GM19025 (cell line): ENCODE data around the gene KRTAP10-8.
"Not testable (repeated sequence)": the region's sequence is repeated elsewhere in the genome, so short reads cannot be mapped to it uniquely, and the experiment has no call there.

Source experiments
- ATAC-seq: cut with Tn5 transposase; IDR thresholded peaks from one replicate; pipeline ENCODE4 v1.9.1; 2021; ENCODE audit warnings: mild to moderate bottlenecking, low read depth, moderate library complexity; ENCODE audit not compliant: unreplicated experiment

The KRTAP10-8 gene

DNA sequence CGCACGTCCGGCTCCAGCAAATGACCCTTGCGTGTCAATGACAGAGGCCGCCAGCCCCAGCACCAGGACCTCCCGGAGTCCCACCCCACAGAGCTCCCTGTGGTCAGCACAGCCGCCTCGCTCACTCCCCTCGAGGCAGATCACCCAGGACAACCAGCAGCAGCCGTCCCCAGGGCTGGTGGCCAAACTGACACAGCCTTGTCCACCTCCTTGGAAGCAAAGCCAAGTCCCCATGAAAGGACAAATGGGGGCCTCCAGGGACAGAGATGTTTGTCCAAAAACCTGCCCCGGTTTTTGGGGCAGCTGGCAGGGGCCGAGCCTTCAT, 27.4 kb downstream of the KRTAP10-8 start:
- ATAC-seq = no peak

DNA sequence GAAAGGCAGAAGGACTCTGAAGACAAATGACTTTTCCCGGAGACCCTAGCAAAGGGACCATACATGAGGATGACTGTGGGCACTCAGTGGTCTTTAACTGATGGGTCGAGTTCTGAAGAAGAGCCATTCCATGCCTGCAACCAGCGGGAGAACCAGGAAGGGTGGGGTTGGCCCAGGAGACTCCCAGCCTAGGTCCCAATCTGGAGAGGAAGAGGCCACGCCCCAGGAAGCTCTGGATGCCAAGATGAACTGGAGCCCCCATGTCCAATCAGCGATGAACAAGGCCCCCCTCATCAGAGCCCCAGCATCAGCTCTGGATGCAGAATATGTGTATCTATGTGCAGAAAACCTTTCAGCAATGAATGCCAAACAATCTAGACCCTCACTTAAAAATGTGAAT, 28.9 kb downstream of the KRTAP10-8 start:
- no peak for ATAC-seq

DNA sequence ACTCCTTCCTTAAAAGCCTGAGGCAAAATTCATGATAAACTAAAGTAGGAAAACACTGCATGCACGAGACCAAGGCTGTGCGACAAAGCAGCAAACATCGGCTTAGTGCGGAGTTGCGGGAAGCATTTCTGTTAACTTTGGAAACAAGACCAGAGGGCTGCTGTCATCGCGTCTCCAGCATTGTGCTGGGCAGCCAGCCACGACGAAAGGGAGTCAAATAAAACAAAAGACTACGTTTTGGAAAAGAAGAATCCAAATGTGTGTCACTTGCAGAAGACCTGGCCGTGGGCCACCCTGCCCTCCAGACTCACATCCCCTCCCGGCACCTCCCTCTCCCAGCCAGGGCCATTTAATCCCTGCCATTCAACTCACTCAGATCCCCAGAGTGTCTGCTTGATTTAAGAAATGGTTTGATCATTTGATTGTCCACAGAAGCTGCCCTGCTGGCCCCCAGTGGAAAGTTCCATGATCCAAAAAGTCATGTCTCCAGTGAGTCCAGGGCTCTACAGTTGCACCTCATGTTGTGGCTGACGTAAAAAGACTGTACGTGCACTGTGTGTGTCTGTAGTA, 31.9 kb downstream of the KRTAP10-8 start:
- no peak for ATAC-seq

DNA sequence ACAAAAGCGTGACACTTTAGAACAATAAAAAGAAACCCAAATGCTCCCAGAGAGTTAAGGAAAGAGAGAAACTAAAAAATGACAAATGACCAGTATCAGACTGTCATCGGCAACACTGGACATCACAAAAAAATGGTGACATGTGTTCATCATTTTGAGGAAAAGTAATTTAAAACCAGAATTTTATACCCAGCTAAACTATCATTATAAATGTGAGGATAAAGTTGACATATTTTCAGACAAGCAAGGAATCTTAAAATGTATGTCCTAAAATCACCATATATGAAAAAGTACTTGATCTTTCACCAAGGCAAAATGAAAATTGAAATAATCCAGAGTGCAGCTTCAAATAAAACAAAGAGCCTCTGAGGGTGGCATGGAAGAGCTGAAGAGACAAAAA, 33.0 kb downstream of the KRTAP10-8 start:
- ATAC-seq = no peak

DNA sequence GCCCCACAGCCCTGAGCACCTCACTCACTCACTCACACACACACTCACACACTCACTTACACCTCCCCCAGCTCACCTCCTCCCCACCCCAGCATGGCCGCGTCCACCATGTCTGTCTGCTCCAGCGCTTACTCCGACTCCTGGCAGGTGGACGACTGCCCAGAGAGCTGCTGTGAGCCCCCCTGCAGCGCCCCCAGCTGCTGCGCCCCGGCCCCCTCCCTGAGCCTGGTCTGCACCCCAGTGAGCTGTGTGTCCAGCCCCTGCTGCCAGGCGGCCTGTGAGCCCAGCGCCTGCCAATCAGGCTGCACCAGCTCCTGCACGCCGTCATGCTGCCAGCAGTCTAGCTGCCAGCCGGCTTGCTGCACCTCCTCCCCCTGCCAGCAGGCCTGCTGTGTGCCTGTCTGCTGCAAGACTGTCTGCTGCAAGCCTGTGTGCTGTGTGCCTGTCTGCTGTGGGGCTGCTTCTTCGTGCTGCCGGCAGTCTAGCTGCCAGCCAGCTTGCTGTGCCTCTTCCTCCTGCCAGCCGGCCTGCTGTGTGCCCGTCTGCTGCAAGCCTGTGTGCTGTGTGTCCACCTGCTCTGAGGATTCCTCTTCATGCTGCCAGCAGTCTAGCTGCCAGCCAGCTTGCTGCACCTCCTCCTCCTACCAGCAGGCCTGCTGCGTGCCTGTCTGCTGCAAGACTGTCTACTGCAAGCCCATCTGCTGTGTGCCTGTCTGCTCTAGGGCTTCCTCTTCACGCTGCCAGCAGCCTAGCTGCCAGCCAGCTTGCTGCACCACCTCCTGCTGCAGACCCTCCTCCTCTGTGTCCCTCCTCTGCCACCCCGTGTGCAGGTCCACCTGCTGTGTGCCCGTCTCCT, 34.7 kb downstream of the KRTAP10-8 start, which contains the start of gene KRTAP10-11:
Gene KRTAP10-11, plus strand, starts transcription at position 49 of the 856 bp plus-strand sequence. Its CDS starts 45 bp downstream, at position 94.
- not testable (repeated sequence) for ATAC-seq

DNA sequence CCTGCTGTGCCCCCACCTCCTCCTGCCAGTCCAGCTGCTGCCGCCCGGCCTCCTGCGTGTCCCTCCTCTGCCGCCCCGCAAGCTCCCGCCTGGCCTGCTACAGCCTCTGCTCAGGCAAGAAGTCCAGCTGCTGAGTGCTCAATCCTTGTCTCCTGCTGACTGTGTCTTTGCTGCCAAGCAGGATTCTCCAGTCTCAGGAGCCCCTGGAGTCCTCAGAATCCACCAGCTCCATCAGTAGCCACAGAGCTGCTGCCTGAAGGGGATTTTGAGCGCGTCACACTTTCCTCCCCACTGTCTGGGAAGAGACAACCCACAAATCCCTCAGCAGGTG, 35.3 kb downstream of the KRTAP10-8 start:
- no peak for ATAC-seq

DNA sequence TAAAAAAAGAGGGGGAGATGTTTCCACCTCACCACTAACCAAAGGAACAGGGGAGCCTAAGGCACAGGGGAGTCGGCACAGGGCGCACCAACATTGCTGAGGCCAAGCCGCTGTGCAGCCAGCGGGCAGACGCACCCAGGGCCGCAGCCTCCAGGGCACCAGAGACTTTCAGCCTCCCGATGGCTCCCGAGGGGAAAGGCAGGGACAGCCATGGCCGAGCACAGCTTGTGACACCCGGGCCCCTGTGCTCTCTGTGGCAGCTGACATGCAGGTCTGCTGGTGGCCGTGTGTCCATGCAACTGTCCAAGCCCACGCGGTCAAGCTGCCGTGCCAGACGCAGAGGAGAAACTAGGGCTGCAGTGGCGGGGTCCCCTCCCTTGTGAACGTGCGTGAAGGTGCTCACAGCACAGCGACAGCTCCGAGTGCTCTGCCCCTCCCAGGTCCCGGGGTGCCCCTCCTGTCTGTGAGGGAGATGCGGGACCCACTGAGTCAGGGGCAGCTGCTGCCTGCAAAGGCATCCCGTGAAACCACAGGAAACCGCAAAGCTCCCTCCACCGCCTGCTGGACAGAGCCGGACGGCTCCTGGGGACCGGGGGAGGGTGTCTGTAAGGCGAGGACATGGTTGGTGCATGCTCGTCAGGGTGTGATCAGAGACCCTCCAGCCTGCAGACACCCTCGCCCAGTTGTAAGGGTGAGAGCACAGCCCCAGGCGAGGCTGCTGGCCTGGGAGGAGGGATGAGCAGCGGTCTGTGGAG, 36.9 kb downstream of the KRTAP10-8 start:
- ATAC-seq = no peak

DNA sequence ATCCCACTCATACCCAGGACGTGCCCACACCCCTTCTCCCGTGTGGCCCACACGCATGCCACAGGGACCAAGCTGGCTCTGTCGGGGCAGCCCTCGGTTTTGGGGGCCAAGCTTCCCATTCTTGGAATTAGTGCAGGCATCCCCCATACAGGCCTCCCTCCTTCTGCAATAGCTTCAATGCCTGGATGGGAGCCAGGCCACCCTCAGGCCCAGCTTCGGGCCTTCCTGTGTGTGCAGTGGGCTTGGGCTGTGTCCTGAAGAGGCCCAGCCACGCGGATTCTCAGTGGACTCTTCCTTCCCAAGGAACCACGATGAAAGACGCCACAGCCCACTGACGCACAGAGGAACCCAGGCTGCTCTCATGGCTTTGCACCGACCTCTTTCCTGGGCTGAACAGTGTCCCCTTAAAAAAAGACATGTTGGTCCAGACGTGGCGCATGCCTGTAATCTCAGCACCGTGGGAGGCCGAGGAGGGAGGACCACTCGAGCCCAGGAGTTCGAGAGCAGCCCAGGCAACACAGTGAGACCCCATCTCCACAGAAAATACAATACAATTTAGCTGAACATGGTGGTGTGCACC, 37.7 kb downstream of the KRTAP10-8 start:
- ATAC-seq = no peak

DNA sequence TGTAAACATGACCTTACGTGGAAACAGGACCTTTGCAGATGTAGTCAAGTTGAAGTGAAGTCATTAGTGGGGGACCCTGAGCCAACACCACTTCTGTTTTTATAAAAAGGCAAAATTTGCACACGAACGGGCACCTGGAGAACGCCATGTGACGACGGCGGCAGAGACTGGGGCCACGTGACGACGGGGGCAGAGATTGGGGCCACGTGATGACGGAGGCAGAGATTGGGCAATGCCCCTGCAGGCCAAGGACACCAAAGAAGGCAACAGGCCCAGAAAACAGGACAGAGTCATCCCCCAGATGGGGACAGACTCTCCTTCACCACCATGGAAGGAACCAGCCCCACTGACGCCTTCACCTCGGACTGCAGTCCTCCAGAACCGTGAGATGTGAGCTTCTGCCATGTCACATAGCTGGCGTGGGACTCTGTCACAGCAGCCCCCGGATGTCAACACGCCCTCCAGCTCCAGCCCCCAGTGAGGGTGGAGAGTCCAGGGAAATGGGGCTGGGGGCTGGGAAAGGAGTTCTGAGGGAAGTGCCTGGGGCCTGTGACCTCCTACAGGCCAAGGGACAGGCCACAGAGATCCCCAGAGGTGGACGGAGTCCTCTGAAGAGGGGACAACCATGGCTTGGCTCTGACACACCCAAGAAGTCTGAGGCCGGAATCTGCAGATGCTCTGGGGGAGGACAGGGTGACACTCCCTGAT, 38.5 kb downstream of the KRTAP10-8 start:
- ATAC-seq = no peak

DNA sequence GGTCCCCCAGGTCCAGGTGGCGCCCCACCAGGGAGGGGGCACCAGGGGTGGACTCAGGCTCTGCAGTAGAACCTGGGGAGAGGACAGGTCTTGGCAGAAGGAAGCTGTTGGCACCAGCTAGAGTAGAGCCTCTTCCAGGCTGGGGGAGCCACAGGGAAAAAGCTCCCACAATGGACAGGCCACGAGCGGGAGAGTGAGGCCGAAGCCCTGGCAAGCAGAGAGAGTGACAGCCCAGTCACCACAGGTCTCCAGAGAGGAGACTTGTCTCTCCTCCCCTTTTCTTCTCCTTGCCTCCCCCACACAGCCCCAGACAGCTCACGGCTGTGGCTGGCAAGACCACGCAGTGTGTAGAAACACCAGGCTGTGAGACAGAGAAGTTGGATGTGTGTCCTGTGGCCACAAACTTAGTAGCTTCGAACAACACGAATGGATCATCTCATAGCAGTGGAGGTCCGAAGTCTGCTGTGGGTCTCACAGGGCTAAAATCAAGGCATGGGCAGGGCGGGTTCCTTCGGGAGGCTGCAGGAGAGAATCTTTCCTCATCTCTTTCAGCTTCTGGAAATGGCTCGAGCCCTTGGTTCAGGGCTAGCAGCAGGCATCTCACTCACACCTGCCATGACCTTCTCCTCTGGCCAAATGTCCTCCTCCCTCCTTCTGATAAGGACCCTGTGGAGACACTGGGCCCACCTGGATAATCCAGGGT, 39.2 kb downstream of the KRTAP10-8 start:
- ATAC-seq = no peak

DNA sequence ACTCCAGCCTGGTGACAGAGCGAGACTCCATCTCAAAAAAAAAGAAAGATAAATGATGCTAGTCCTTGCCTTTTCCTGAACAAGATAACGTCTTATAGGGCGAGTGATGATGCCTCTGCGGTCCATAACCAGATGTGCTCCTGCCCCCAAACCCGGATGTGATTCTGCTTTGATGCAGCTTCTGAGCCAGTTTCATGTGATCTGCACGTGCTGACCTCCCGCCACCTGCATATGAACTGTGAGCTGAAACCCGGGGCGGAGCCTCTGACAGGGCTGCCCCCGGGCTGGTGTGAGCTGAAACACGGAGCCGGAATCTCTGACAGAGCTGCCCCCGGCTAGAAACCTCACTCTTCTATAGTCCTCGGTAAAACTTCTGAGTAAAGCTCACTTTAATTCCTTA, 41.2 kb downstream of the KRTAP10-8 start:
- ATAC-seq = no peak

DNA sequence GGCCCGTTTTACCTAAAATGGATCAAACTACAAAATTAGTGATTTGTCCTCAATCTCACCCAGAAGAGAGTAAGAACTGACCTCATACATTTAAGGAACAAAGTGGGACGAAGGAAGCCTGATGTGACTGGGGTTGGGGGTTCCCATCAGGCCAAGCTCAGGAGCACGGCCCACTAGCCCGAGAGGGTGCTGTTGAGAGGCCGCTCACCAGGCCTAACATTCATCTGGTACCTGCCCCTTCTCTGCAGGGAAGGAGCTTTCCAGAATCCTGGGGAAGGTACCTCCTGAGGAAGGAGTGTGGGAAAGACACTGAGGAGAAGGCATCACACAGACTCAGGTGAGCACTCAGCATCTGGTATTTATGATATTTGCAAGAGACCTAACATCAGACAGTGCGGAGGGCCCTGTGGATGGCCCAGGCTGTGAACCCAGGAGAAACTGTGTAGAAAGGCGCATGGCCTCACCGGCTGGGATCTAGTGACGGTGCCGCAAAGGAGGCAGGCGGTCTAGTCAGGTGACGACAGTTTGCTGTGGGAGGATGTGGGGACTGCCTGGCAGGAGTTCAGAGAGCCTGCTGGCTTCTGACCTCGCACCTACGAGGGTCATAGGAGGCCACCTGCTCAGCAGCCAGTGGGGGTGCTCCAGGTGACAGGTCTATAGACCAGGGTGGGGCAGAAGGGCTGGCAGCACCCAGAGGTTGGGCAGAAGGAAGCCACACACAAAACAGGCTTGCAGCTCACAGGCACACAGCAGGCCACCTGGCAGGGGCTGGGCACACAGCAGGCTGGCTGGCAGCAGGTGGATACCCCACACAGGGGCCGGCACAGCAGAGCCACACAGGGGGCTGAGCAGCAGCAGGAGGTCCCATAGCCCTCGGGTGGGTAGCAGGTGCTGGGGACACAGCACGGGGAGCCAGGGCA, 42.0 kb downstream of the KRTAP10-8 start:
- ATAC-seq = no peak

DNA sequence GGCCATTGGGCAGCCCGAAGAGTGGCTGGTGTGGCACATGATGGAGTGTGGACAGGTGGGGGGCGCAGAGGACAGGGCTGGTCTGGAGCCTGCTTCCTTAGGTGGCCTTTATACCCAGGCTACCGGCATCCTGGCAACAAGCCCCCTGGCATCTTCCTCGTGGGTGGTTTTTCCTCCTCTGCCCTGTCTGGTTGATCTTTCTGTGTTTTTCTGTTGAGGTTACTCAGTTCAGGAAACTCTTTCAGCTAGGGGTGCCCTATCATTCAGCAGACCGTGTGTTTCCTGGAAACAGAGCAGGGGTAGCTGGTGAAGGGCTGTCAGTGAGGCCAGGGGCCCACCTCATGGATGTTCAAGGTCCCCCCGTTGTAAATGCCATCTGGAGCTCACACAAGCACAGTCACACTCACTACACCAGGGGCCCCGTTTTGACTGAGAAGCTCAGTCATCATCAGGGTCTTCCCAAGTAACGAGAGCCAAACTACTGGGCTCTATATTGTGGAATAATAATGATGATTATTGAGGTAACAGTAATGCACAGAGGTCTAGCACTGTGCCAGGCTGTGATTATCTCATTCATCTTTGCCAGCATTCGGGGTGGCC, 42.8 kb downstream of the KRTAP10-8 start, which contains the start of gene KRTAP12-4:
Gene KRTAP12-4, minus strand, starts transcription at position 84 of the 600 bp plus-strand sequence. Its CDS starts 45 bp downstream, at position 39.
- ATAC-seq = no peak

DNA sequence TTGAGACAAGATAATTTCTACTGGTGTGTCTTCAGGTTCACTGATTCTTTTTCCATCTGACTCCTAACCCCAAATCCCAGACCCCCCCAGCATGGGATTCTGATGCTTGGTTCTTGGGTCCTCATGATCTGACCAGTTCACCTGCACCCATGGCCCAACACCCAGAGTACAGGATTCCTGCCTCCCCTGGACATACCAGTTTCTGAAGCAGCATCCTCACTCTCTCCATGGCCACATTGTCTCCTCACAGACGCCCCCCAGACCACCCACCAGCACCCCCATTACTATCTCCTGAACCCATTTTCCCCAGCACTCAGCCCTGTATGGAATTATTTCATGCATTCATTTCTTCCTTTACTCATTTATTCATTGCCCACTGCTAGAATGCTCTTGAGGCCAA, 45.0 kb downstream of the KRTAP10-8 start:
- ATAC-seq = no peak

DNA sequence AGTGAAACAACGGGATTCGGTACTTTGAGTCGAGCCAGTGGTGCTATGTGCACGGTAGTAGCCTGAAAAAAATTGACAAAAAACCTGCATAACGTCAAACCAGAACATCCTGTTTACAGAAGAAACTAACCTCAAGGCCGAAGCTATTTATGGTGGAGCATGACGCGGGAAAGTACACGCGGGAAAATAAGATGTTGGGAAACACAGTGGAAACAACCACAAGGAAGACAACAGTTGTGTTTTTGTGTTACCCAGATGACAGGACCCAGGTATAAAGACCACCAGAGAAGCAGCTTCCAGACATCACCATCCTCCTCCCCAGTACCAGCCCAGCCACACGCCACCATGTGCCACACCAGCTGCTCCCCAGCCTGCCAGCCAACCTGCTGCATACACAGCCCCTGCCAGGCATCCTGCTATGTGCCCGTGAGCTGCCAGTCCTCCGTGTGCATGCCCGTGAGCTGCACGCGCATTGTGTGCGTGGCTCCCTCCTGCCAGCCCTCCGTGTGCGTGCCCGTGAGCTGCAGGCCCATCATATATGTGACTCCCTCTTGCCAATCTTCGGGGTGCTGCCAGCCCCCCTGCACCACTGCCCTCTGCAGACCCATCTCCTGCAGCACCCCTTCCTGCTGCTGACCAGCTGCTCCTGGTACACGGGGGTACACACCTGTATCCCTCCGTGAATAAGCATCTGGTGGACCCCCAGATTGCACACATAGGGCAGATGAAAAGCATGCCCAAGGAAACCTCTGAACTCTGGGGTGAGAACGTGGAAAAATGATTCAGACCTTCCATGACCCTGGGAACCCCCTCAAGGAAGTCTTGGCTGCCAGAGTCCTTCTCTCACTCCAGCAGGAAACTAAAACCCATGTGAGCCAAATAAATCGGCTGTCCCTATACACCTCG, 46.0 kb downstream of the KRTAP10-8 start, which contains the start of gene KRTAP12-3:
Gene KRTAP12-3, plus strand, starts transcription at position 298 of the 906 bp plus-strand sequence. Its CDS starts 48 bp downstream, at position 346.
- no peak for ATAC-seq

DNA sequence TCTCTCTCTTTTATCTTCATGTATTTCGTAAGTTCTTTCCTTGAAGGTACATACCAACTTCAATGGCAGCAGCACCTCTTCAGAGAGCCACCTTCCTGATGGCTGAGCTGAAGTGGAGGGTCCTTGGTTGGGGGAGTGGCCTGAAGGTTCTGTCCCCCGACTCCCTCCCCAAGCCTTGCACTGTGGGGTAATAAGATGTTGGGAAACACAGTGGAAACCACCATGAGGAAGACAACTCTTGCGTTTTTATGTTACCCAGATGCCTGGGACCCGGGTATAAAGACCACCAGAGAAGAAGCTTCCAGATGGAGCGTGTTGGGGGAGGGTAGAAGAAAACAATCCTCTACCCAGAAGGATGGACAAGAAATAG, 46.6 kb downstream of the KRTAP10-8 start:
- ATAC-seq = no peak

DNA sequence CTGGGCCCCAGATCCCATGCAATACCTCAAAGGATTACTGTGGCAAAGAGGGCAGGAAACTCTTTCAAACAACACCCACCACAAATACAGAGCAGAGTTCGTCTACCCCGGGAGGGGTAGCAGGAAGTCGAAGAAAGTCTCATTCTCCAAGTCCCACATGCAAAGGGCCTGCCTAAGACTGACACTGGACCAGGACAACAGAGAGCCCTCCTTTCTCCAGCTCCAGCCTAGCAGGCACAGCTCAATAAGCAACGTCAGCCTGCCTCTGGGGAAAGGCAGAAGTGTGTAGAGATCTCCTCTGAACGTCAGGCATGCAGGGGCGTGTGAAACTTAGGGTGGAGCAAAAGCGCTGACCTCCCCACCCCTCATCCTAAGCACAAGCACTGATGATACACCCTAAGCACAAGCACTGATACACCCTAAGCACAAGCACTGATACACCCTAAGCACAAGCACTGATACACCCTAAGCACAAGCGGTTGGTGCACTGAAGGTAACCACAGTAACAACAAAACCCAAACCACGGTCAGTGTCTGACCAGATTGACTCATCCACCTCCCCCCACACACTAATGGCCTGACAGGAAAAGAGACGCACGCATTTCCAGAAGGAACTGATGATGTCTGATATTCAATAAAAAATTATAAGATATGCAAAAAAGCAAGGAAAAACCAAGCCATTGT, 47.2 kb downstream of the KRTAP10-8 start:
- no peak for ATAC-seq
